CD4-positive, CD25-positive, alpha-beta regulatory T cell (primary cell): ENCODE measurements around the gene LIMK2. TPM values are rescaled to one million over a fixed set of nuclear protein-coding genes. Genes with fewer than 3 reads are reported as not detected.

Source experiments
- ATAC-seq, 2 donors: fragments of 150-1000 bp; cut with Tn5 transposase; one replicate each; pipeline ENCODE4 v1.10.0; 2021; ENCODE audit warnings: low read depth in 2 of 2, moderate number of reproducible peaks in 2 of 2, moderate library complexity in 1 of 2
- DNase-seq, 3 donors: peaks; one replicate each; pipeline versions ENCODE4 v3.0.0 to v3.0.0-alpha.2; 2012 to 2022; ENCODE audit warnings: mixed read lengths in 1 of 3
- H3K27ac ChIP-seq: one replicate; pipeline ENCODE4 v1.7.0; 2013; ENCODE audit warnings: mild to moderate bottlenecking, low read length; ENCODE audit not compliant: insufficient read depth, poor library complexity, severe bottlenecking
- H3K27me3 ChIP-seq: one replicate; pipeline ENCODE4 v1.7.0; 2013; ENCODE audit warnings: low read length; ENCODE audit not compliant: control insufficient read depth, insufficient read depth
- H3K36me3 ChIP-seq: one replicate; pipeline ENCODE4 v1.7.0; 2013; ENCODE audit warnings: mild to moderate bottlenecking, low read length, moderate library complexity; ENCODE audit not compliant: control insufficient read depth, insufficient read depth
- H3K4me1 ChIP-seq: 2 replicates; pipeline ENCODE4 v1.7.0; 2013; ENCODE audit warnings: mild to moderate bottlenecking, low read length; ENCODE audit not compliant: insufficient read depth, control insufficient read depth, poor library complexity, severe bottlenecking
- H3K4me3 ChIP-seq: one replicate; pipeline ENCODE4 v1.7.0; 2013; ENCODE audit warnings: low read depth, mild to moderate bottlenecking, low read length, moderate library complexity
- H3K9me3 ChIP-seq, 2 experiments: 1 replicate in 1 of 2; 2 replicates in 1 of 2; pipeline ENCODE4 v1.7.0; 2013; ENCODE audit warnings: low read length in 2 of 2, mild to moderate bottlenecking in 1 of 2, moderate library complexity in 1 of 2; ENCODE audit not compliant: control insufficient read depth in 2 of 2
- H3K27ac Mint-ChIP-seq, 3 donors: one replicate each; pipeline ENCODE4 v1.8.0; 2020 to 2022; ENCODE audit warnings: mild to moderate bottlenecking in 3 of 3, mixed read lengths in 3 of 3, moderate library complexity in 2 of 3
- H3K27me3 Mint-ChIP-seq: one replicate; pipeline ENCODE4 v1.8.0; 2022; ENCODE audit warnings: mild to moderate bottlenecking, mixed read lengths
- H3K36me3 Mint-ChIP-seq: one replicate; pipeline ENCODE4 v1.8.0; 2020; ENCODE audit warnings: mixed read lengths
- H3K4me1 Mint-ChIP-seq, 4 donors: one replicate each; pipeline ENCODE4 v1.8.0; 2020 to 2022; ENCODE audit warnings: mixed read lengths in 4 of 4, mild to moderate bottlenecking in 1 of 4
- H3K4me3 Mint-ChIP-seq, 4 donors: one replicate each; pipeline ENCODE4 v1.8.0; 2020 to 2022; ENCODE audit warnings: mild to moderate bottlenecking in 4 of 4, mixed read lengths in 4 of 4, moderate library complexity in 3 of 4
- H3K9me3 Mint-ChIP-seq, 7 donors: one replicate each; pipeline ENCODE4 v1.8.0; 2020 to 2022; ENCODE audit warnings: mixed read lengths in 7 of 7, mild to moderate bottlenecking in 3 of 7, moderate library complexity in 2 of 7
- polyA plus RNA-seq, 4 donors: library from polyadenylated mRNA; unstranded; fragments of 300-500 nt; fragmentation: Illumina TruSeq; gene quantifications; one replicate each; pipeline ENCODE4 v1.2.3, GENCODE V29; 2021
- total RNA-seq: library from RNA; stranded (reverse); gene quantifications from one replicate; pipeline ENCODE4 v1.2.3, GENCODE V29; 2022

Gene LIMK2
- total and polyA plus RNA-seq, 5 donors from 2014 or later: 22.4 to 42.4 (median 26.5) TPM

- Mint-ChIP-seq H3K4me3 (no peak overlapping the region), H3K4me1 (peaks cover 11 to 25% (median 20%) of the 10 kb centered on the region in 4 donors), H3K27ac (peak overlapping the region in 2 of 3 donors; percentile 21 to 33), H3K9me3 (peaks cover 0 to 2% (median 0%) of the 10 kb centered on the region in 7 donors), H3K36me3 (peaks cover 38% of the 10 kb centered on the region), H3K27me3 (no peaks in the 10 kb centered on the region)
- DNase-seq (no peak), ATAC-seq (no peak)
- Histone ChIP-seq H3K4me1 (peaks cover 6% of the 10 kb centered on the region), H3K36me3 (peaks cover 67% of the 10 kb centered on the region), H3K4me3 (no peak overlapping the region), H3K27ac (no peak overlapping the region), H3K27me3 (no peaks in the 10 kb centered on the region), H3K9me3 (no peaks in the 10 kb centered on the region)
Observed at GRCh38 chr22:31259798-31260473, 47.8 kb downstream of the LIMK2 start.

DNA sequence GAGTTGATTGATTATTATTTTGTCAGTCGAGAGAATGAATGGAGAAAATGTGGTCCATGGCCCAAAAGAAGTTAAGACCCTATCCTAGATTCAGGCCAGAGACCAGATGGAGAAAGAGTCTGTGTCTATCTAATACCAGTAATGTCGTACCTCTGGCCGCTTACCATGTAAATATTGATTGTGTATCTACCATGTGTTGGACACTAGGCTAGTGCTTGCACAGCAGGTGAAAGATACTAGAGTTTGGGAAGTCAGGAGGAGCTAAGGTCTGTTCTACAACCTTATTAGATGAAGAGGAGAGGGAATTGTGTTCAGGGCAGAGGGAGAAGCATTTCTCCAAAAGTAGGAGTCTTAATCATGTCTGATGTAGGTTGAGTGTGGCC, 48.4 kb downstream of the LIMK2 start:
- ATAC-seq (no peak), DNase-seq (no peak)
- Histone ChIP-seq H3K9me3 (no peaks in the 10 kb centered on the region), H3K27me3 (no peaks in the 10 kb centered on the region), H3K4me1 (peaks cover 2% of the 10 kb centered on the region), H3K27ac (no peak overlapping the region), H3K4me3 (no peak overlapping the region), H3K36me3 (peaks cover 63% of the 10 kb centered on the region)
- no peaks in the 10 kb centered on the region for H3K27me3 Mint-ChIP-seq
- peak overlapping the region in 2 of 3 donors; percentile 21 to 33 for H3K27ac Mint-ChIP-seq
- H3K4me3 Mint-ChIP-seq: no peak overlapping the region
- peaks cover 8 to 21% (median 17%) of the 10 kb centered on the region in 4 donors for H3K4me1 Mint-ChIP-seq
- H3K9me3 Mint-ChIP-seq: peaks cover 0 to 2% (median 0%) of the 10 kb centered on the region in 7 donors
- peaks cover 39% of the 10 kb centered on the region for H3K36me3 Mint-ChIP-seq

GRCh38 chr22:31262312-31263133, 50.4 kb downstream of the LIMK2 start:
- Mint-ChIP-seq H3K36me3 (peaks cover 53% of the 10 kb centered on the region), H3K27me3 (no peaks in the 10 kb centered on the region), H3K4me1 (peaks cover 6 to 17% (median 9%) of the 10 kb centered on the region in 4 donors), H3K9me3 (peaks cover 0 to 2% (median 0%) of the 10 kb centered on the region in 7 donors), H3K27ac (peak overlapping the region in 1 of 3 donors; percentile 67), H3K4me3 (no peak overlapping the region)
- Histone ChIP-seq H3K36me3 (peaks cover 82% of the 10 kb centered on the region), H3K9me3 (no peaks in the 10 kb centered on the region), H3K4me3 (no peak overlapping the region), H3K27me3 (no peaks in the 10 kb centered on the region), H3K4me1 (no peaks in the 10 kb centered on the region), H3K27ac (no peak overlapping the region)
- no peak for ATAC-seq
- no peak for DNase-seq

- Mint-ChIP-seq H3K36me3 (peaks cover 56% of the 10 kb centered on the region), H3K27me3 (no peaks in the 10 kb centered on the region), H3K4me3 (no peak overlapping the region), H3K9me3 (peaks cover 0 to 2% (median 0%) of the 10 kb centered on the region in 7 donors), H3K27ac (no peak overlapping the region), H3K4me1 (peaks cover 6 to 17% (median 8%) of the 10 kb centered on the region in 4 donors)
- Histone ChIP-seq H3K4me3 (no peak overlapping the region), H3K27ac (no peak overlapping the region), H3K4me1 (no peaks in the 10 kb centered on the region), H3K27me3 (no peaks in the 10 kb centered on the region), H3K36me3 (peaks cover 83% of the 10 kb centered on the region), H3K9me3 (no peaks in the 10 kb centered on the region)
- ATAC-seq (no peak), DNase-seq (no peak)
Observed at GRCh38 chr22:31263896-31264640, 52.0 kb downstream of the LIMK2 start.

DNA sequence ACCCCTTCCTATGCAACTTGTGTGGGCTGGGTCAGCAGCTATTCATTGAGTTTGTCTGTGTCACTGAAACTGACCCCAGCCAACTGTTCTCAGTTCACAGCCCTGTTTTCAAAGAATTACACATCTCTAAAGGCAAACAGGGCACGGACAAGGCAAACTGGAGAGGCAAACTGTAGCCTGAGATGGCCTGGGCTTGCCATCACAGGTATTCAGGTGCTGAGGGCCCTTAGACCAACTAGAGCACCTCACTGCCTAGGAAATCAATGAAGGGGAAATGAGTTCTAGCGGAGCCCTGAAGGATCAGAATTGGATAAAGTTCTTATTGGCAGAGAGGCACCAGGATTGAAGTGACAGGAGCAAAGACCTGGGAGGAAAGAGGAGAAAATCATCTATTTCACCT, 56.2 kb downstream of the LIMK2 start:
- Histone ChIP-seq H3K9me3 (no peaks in the 10 kb centered on the region), H3K4me3 (no peak overlapping the region), H3K4me1 (peaks cover 27% of the 10 kb centered on the region), H3K36me3 (peaks cover 59% of the 10 kb centered on the region), H3K27me3 (no peaks in the 10 kb centered on the region), H3K27ac (no peak overlapping the region)
- peak overlapping the region in 1 of 4 donors; percentile 54 for H3K4me3 Mint-ChIP-seq
- H3K36me3 Mint-ChIP-seq: peaks cover 52% of the 10 kb centered on the region
- ATAC-seq (no peak), DNase-seq (no peak)
- H3K27me3 Mint-ChIP-seq: no peaks in the 10 kb centered on the region
- H3K27ac Mint-ChIP-seq: peak overlapping the region in 1 of 3 donors; percentile 80
- peaks cover 0 to 2% (median 0%) of the 10 kb centered on the region in 7 donors for H3K9me3 Mint-ChIP-seq
- peaks cover 13 to 50% (median 25%) of the 10 kb centered on the region in 4 donors for H3K4me1 Mint-ChIP-seq

- no peaks in the 10 kb centered on the region for H3K9me3 Mint-ChIP-seq
- H3K4me1 Mint-ChIP-seq: peaks cover 13 to 68% (median 33%) of the 10 kb centered on the region in 4 donors
- DNase-seq (no peak), ATAC-seq (no peak)
- peaks cover 28% of the 10 kb centered on the region for H3K4me1 ChIP-seq
- no peaks in the 10 kb centered on the region for H3K27me3 ChIP-seq
- H3K4me3 Mint-ChIP-seq: peak overlapping the region in 2 of 4 donors; percentile 12 to 23
- H3K27ac Mint-ChIP-seq: peak overlapping the region; percentile 92 to 96 (median 95)
- peaks cover 56% of the 10 kb centered on the region for H3K36me3 Mint-ChIP-seq
- H3K27ac ChIP-seq: no peak overlapping the region
- H3K4me3 ChIP-seq: no peak overlapping the region
- H3K9me3 ChIP-seq: no peaks in the 10 kb centered on the region
- H3K27me3 Mint-ChIP-seq: no peaks in the 10 kb centered on the region
- H3K36me3 ChIP-seq: peaks cover 56% of the 10 kb centered on the region
Observed at GRCh38 chr22:31269892-31270579, 57.9 kb downstream of the LIMK2 start.

DNA sequence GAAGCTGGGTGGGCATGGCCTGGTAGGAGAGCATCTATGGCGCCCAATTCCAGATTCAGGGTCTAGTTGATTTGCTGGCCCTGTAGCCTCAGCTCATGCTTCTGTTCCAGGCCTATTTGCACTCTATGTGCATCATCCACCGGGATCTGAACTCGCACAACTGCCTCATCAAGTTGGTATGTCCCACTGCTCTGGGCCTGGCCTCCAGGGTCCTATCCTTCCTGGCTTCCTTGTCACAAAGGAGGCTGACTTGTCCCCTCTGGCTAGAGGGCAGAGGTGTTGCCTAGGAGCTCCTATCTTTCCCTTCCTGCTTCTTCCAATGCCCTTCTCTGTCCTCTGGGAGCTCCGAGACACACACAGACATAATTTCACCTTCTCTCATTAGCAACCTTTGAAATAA, 58.9 kb downstream of the LIMK2 start:
- peaks cover 57% of the 10 kb centered on the region for H3K36me3 Mint-ChIP-seq
- H3K27ac ChIP-seq: peak overlapping the region; percentile 49
- H3K4me1 ChIP-seq: peaks cover 37% of the 10 kb centered on the region
- H3K27me3 ChIP-seq: no peaks in the 10 kb centered on the region
- H3K4me1 Mint-ChIP-seq: peaks cover 18 to 75% (median 35%) of the 10 kb centered on the region in 4 donors
- H3K27me3 Mint-ChIP-seq: no peaks in the 10 kb centered on the region
- H3K4me3 ChIP-seq: no peak overlapping the region
- peaks cover 59% of the 10 kb centered on the region for H3K36me3 ChIP-seq
- H3K9me3 ChIP-seq: no peaks in the 10 kb centered on the region
- H3K4me3 Mint-ChIP-seq: peak overlapping the region in 1 of 4 donors; percentile 33
- ATAC-seq (no peak), DNase-seq (no peak)
- peak overlapping the region; percentile 92 to 96 (median 95) for H3K27ac Mint-ChIP-seq
- no peaks in the 10 kb centered on the region for H3K9me3 Mint-ChIP-seq
